GM21529 (cell line): ENCODE measurements around the gene KMT2B.
"Not testable (repeated sequence)": the region's sequence is repeated elsewhere in the genome, so short reads cannot be mapped to it uniquely, and the experiment has no call there.

Experiments
- ATAC-seq: cut with Tn5 transposase; IDR thresholded peaks from one replicate; pipeline ENCODE4 v1.9.1; 2021; ENCODE audit not compliant: unreplicated experiment

Gene KMT2B

GRCh38 chr19:35756377-35757230, 38.8 kb downstream of the KMT2B start, which contains the start of gene HSPB6:
Gene HSPB6 (minus strand): TSS chr19:35757029. CDS start chr19:35757008, 21 bp downstream.
- no peak for ATAC-seq

GRCh38 chr19:35757231-35757748, 39.5 kb downstream of the KMT2B start:
- no peak for ATAC-seq

DNA sequence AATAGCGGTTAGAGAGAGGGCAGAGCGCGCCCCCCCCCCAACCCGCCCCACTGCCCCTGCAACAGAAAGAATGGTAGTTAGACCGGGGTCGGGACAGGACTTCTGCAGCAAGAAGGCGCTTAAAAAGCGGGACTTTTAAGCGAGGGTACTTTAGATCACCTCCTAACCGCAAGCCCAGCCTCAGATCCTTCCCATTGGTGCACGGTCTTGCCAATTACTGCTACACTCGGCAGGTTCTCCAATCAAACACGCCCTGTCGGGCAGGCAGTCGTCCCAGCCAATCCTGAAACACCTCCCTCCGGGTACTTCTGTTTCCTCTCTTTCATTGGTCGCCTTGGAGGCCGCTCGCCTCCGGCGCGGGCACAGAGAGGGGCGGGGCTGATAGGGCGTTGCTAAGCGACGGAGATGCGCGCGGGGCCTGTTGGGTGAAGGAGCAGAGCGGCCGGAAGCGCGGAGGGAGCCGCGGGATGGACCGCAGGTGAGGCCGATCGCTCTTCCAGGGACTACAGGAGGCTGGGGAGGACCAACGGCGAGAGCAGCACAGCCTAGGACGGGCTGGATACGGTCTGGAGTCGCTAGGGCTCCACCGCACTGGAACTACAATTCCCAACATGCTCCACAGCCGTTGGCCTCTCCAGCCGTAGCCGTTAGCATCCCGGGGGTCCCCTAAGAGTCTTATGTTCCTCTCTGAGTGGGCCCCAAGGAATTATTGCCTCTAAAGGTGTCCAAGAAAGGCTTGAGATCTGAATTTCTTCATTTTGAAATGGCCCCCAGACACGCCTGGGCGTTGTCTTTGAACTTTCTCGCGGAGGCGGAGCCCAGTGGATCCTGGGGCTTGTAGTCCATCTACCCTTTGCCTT, 40.2 kb downstream of the KMT2B start, which contains the start of gene PROSER3:
Gene PROSER3, plus strand, starts transcription at position 428 of the 860 bp plus-strand sequence. Its CDS starts 40 bp downstream, at position 468.
- peak; percentile 92 for ATAC-seq

GRCh38 chr19:35759697-35760096, 41.9 kb downstream of the KMT2B start:
- no peak for ATAC-seq

- no peak for ATAC-seq
Observed at GRCh38 chr19:35760711-35761349, 43.0 kb downstream of the KMT2B start.

- no peak for ATAC-seq
Observed at GRCh38 chr19:35764432-35765315, 46.9 kb downstream of the KMT2B start.

DNA sequence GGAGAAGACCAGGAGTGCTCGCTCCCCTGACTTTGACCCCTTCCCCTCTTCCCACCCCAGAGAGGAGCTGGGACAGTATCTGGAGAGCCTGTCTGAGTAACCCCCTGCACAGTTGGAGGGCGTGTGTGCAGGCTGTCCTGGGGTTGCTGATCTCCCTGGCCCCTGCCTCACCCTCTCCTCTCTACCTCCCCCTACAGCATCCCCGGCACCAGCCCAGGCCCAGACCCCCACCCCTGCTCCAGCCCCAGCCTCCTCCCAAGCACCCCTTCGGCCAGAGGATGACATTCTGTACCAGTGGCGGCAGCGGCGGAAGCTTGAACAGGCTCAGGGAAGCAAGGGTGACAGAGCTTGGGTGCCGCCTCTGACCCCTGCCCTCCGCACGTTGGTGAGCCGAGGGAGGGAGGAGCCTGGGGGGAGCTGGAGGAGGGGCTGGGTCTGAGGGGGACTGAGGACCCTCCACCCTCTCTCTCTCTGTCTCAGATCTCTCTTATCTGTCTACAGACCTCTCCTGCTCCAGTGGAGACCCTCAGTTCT, 48.8 kb downstream of the KMT2B start:
- ATAC-seq: no peak

DNA sequence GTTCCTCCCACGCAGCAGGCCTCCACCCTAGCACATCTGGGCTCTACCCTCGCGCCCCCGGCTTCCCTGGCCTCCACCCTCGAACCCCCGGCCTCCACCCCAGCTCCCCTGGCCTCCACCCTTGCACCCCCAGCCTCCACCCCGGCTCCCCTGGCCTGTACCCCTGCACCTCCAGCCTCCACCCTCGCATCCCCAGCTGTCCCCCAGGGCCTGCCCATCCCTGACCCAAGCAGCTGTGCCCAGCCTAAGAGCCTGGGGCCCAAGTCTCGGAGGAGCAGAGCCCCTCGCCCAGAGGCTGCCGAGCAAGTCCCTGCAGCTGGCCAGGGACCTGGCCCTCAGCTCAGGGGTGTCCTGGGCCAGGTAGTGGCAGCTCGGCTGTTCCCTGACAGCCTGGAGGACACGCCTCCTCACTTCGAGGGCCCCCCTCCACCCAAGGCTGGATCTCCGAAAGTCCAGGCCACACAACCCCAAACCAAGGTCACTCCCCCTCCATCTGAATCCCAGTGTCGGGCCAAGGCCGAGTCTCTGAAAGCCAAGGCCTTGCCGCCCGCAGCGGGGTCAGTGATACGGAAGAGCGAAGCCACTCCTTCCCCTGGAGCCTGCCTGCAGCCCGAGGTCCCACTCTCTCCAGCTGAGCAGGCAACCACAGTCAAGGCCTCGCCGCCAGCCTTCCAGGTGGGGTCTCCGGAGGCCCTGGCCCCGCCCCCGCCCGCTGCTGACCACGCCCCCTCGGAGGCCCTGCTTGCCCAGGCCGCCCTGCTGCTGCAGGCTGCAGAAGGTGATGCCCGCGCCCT, 49.7 kb downstream of the KMT2B start:
- no peak for ATAC-seq

DNA sequence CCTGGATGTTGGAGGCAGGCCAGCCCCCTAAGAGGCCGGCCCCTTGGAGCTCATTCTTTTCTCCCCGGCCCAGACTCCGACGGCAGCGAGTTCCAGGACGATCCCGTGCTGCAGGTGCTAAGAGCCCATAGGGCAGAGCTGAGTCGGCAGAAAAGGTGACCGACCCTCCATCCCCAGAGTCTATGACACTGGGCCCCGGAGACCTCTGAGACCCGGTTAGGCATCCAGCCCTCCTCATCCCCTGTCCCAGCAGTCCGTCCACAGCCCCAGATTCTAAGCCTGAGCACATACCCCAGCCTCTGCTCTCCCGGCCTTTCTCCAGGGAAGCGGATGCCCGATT, 50.2 kb downstream of the KMT2B start:
- ATAC-seq: no peak

- ATAC-seq: not testable (repeated sequence)
Observed at GRCh38 chr19:35772362-35772761, 54.6 kb downstream of the KMT2B start.

DNA sequence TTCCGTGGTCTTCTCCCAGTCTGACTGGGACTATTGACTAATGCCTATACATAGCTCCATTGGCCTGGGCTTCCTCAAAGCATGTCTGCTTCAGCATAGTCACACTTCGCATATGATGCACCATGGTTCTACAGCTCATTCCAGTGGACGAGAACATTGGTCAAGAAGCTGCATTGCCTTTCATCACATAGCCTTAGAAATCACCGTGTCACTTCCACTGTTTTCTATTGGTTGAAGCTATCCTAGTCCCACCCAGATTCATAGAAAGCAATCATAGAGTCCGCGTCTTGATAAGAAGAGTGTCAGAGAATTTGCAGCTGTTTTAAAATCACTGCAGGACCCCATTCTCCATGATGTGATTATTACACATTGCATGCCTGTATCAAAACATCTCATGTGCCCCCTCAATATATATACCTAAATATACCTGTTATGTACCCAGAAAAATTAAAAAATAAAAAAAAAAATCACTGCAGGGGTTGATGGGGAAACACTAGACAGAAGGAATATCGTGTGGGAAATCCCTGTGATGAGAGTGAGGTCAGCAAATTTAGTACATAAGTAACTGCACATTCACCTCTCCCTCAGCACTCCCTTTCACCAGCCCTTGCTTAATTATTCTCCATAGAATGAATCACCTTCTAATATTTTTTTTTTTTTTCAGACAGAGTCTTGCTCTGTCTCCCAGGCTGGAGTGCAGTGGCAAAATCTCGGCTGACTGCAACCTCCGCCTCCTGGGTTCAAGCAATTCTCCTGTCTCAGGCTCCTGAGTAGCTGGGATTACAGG, 55.4 kb downstream of the KMT2B start:
- ATAC-seq: no peak

- ATAC-seq: no peak
Observed at GRCh38 chr19:35774274-35775045, 56.7 kb downstream of the KMT2B start.

DNA sequence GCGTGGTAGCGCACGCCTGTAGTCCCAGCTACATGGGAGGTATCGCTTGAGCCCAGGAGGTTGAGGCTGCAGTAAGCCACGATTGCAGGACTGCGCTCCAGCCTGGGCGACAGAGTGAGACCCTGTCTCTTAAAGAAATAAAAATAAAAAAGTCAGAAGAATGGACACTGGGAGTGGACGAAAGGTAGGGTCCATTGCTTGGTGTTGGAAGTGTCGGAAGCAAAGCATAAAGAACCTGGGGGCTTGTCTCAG, 57.2 kb downstream of the KMT2B start:
- no peak for ATAC-seq

DNA sequence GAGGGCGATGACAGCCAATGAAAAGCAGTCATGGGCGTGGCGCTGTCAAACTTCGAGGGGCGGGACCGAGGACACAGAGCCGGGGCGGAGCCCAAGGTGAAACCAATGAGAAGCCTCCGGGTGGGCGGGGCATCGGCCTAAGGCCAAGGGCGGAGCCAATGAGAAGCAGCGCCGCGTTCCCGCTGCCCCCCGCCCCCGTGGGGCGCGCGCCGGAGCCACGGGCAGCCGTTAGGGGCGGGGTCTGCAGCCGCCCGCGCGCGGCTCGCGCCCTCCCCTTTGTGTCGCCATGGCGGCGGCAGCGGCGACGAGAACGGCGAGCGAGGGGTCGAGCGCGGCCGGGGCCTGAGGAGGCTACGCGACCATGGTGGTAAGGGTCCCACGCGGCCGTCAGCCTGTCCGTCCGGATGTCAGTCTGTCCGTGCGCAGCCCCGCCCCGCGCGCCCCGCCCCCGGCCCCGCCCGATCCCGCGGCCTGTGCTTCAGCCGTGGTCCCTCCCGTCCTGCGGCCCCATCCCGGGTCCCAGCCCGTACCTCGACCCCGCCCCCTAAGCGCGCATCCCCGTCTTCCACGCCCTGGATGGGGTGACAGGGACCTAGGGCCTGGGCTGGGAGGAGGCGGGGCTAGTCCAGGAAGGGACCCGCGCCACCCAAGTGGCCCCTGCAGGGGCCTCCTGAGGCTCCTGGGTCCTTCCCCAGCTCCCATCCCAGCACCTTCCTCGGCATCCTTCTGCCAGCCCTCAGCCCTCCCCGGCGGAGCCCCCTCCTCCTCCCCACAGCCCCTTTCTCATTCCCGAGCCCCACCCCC, 57.7 kb downstream of the KMT2B start, which contains the start of gene ARHGAP33:
Gene ARHGAP33, plus strand, starts transcription at position 267 of the 804 bp plus-strand sequence. Its CDS starts 95 bp downstream, at position 362.
- peak; percentile 90 for ATAC-seq

DNA sequence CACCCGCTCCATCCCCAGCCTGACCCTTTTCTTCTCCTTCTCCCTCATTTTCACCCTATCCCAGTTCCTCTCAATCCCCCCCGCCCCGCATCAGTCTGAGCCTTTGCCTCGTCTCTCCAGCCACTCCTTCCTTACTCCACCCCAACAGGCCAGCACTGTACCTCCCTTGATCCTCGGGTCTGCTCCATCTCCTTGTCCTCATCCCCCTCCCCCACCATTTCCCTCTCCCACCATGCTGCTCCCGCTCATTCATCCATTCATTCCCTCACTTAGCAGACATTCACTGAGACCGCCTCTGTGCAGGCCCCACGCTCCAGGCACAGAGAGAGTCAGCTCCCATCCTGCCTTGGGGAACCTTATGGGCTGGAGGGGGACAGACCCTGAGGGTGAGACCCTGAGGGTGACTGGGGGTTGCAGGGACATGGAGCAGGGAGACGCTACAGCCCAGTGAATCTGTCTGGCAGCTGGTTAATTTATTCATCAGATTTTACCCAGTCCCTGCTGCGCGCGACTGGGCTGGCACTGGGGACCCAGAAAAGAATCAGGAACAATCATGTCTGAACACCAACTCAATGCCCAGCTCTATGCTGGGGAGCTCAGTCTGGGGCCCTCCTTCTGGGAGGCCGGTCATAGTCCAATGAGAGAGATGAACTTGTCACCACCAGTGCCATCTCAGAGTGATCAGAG, 58.4 kb downstream of the KMT2B start:
- ATAC-seq: no peak
